PC-3 (cell line): Measurements from ENCODE around the gene HUWE1. TPM values are rescaled to one million over a fixed set of nuclear protein-coding genes. Genes with fewer than 3 reads are reported as not detected.
"Not testable (repeated sequence)": the region's sequence is repeated elsewhere in the genome, so short reads cannot be mapped to it uniquely, and the experiment has no call there.

ENCODE experiments used
- ATAC-seq: fragments of 200-7000 bp; cut with Tn5 transposase; 2 replicates; pipeline ENCODE4 v1.9.1; 2020; ENCODE audit warnings: mild to moderate bottlenecking, moderate library complexity
- BruUV-seq: library from RNA; stranded (reverse); fragments of 400-500 nt; replicated peaks from 2 replicates; lab custom pipeline; 2021; lab: Mats Ljungman, UMichigan
- CTCF ChIA-PET: fragments of 300-600 bp; sonication (Branson Sonifier 250); formaldehyde crosslinking; loops from one replicate; lab custom pipeline; 2022; ENCODE audit warnings: antibody characterized with exemption; lab: Charles Lee
- POLR2A ChIA-PET: fragments of 300-600 bp; sonication (Branson Sonifier 250); formaldehyde crosslinking; loops from one replicate; lab custom pipeline; 2022; ENCODE audit warnings: antibody characterized with exemption; ENCODE audit not compliant: unreplicated experiment; lab: Charles Lee
- DNase-seq: peaks from one replicate; pipeline ENCODE4 v3.0.0-alpha.2; 2015
- H2AFZ ChIP-seq: fragments of 300-600 bp; sonication (generic); 2 replicates; pipeline ENCODE4 v1.6.0; 2016; ENCODE audit warnings: antibody characterized with exemption, low read length
- H3F3A ChIP-seq: fragments of 300-600 bp; sonication (generic); one replicate; pipeline ENCODE4 v1.6.0; 2017; ENCODE audit warnings: antibody characterized with exemption, low read length, control low read depth, mild to moderate bottlenecking; ENCODE audit not compliant: unreplicated experiment
- H3K27ac ChIP-seq: fragments of 300-600 bp; sonication (generic); 2 replicates; pipeline ENCODE4 v1.5.1; 2016; ENCODE audit warnings: mild to moderate bottlenecking, low read length
- H3K27me3 ChIP-seq: fragments of 300-600 bp; sonication (generic); 2 replicates; pipeline ENCODE4 v1.6.1; 2016; ENCODE audit warnings: low read length, mixed read lengths
- H3K36me3 ChIP-seq: fragments of 300-600 bp; sonication (generic); 2 replicates; pipeline ENCODE4 v1.6.1; 2016; ENCODE audit warnings: low read depth, mixed run types, low read length, mixed read lengths
- H3K4me1 ChIP-seq: fragments of 300-600 bp; sonication (generic); 2 replicates; pipeline ENCODE4 v1.5.1; 2016; ENCODE audit warnings: low read length; ENCODE audit not compliant: insufficient read depth
- H3K4me2 ChIP-seq: fragments of 300-600 bp; sonication (generic); 2 replicates; pipeline ENCODE4 v1.6.0; 2016; ENCODE audit warnings: low read length
- H3K4me3 ChIP-seq: fragments of 300-600 bp; sonication (generic); 2 replicates; pipeline ENCODE4 v1.5.1; 2016; ENCODE audit warnings: mild to moderate bottlenecking, low read length, mixed read lengths
- H3K79me2 ChIP-seq: fragments of 300-600 bp; sonication (generic); 2 replicates; pipeline ENCODE4 v1.6.1; 2017; ENCODE audit warnings: low read length, mixed read lengths
- H3K9ac ChIP-seq: fragments of 300-600 bp; sonication (generic); 2 replicates; pipeline ENCODE4 v1.6.0; 2016; ENCODE audit warnings: mild to moderate bottlenecking, low read length
- H3K9me2 ChIP-seq: fragments of 300-600 bp; sonication (generic); replicated peaks from 2 replicates; pipeline ENCODE4 v1.6.1; 2016; ENCODE audit warnings: mixed run types, low read length, mixed read lengths
- H3K9me3 ChIP-seq: fragments of 300-600 bp; sonication (generic); 2 replicates; pipeline ENCODE4 v1.6.1; 2016; ENCODE audit warnings: low read length, mixed read lengths
- H4K20me1 ChIP-seq: fragments of 300-600 bp; sonication (generic); 2 replicates; pipeline ENCODE4 v1.6.1; 2016; ENCODE audit warnings: low read length, mixed read lengths
- EZH2 ChIP-seq: fragments of 300-600 bp; sonication (generic); IDR thresholded peaks from one replicate; pipeline ENCODE4 v1.6.1; 2017; ENCODE audit warnings: antibody characterized with exemption, mild to moderate bottlenecking, low read length; ENCODE audit not compliant: unreplicated experiment
- EZH2phosphoT487 ChIP-seq: fragments of 300-600 bp; sonication (generic); IDR thresholded peaks from 2 replicates; pipeline ENCODE4 v1.6.1; 2018; ENCODE audit warnings: mild to moderate bottlenecking, antibody characterized with exemption, low read length, borderline replicate concordance
- intact Hi-C: fragments of 100-400 bp; cut with micrococcal nuclease; formaldehyde crosslinking; loops from 2 replicates; pipeline ENCODE4 v1.9.0; 2023
- total RNA-seq: library from RNA; depleted of rRNA; stranded (reverse); fragments of >200 nt; gene quantifications from 2 replicates; pipeline ENCODE4 v1.2.3, GENCODE V29; 2014
- TF ChIP-seq, protein P1 (sequence below): fragments of 300-600 bp; sonication (generic); conservative IDR thresholded peaks from 2 replicates; pipeline ENCODE4 v1.5.1; 2017; ENCODE audit warnings: antibody characterized with exemption, low read depth, mild to moderate bottlenecking, low read length

The HUWE1 gene
- total RNA-seq, 1 experiment from 2014 or later, result 206 TPM

GRCh38 chrX:53723381-53723780, 36.9 kb upstream of the HUWE1 start:
- no peak for ATAC-seq
- CTCF ChIA-PET, result no interaction called here
- Histone ChIP-seq H3K9me2 (no peaks in the 10 kb centered on the region), H3K4me3 (no peak overlapping the region), H3K79me2 (no peaks in the 10 kb centered on the region), H2AFZ (no peak overlapping the region), H3K27me3 (no peaks in the 10 kb centered on the region), H3K36me3 (no peaks in the 10 kb centered on the region), H3F3A (no peaks in the 10 kb centered on the region), H3K4me2 (no peak overlapping the region), H4K20me1 (no peaks in the 10 kb centered on the region), H3K9me3 (no peaks in the 10 kb centered on the region), H3K27ac (no peak overlapping the region), H3K9ac (no peak overlapping the region), H3K4me1 (peaks cover 19% of the 10 kb centered on the region)
- BruUV-seq, result no TSS peak
- no peak for DNase-seq
- intact Hi-C loops, result no loop called here
- TF ChIP-seq, protein P1, sequence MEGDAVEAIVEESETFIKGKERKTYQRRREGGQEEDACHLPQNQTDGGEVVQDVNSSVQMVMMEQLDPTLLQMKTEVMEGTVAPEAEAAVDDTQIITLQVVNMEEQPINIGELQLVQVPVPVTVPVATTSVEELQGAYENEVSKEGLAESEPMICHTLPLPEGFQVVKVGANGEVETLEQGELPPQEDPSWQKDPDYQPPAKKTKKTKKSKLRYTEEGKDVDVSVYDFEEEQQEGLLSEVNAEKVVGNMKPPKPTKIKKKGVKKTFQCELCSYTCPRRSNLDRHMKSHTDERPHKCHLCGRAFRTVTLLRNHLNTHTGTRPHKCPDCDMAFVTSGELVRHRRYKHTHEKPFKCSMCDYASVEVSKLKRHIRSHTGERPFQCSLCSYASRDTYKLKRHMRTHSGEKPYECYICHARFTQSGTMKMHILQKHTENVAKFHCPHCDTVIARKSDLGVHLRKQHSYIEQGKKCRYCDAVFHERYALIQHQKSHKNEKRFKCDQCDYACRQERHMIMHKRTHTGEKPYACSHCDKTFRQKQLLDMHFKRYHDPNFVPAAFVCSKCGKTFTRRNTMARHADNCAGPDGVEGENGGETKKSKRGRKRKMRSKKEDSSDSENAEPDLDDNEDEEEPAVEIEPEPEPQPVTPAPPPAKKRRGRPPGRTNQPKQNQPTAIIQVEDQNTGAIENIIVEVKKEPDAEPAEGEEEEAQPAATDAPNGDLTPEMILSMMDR, result no peak
- TF ChIP-seq EZH2 (no peak), EZH2phosphoT487 (no peak)
- POLR2A ChIA-PET, result no interaction called here

DNA sequence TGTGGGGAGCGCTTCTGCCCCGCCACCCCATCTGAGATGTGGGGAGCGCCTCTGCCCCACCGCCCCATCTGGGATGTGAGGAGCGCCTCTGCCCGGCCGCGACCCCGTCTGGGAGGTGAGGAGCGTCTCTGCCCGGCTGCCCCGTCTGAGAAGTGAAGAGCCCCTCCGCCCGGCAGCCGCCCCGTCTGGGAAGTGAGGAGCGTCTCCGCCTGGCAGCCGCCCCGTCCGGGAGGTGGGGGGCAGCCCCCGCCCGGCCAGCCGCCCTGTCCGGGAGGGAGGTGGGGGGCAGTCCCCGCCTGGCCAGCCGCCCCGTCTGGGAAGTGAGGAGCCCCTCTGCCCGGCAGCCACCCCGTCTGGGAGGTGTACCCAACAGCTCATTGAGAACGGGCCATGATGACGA, 35.1 kb upstream of the HUWE1 start:
- H3K36me3 ChIP-seq, H3K9me3 ChIP-seq, H3K79me2 ChIP-seq, H3K27ac ChIP-seq, H3K9ac ChIP-seq, ATAC-seq, H2AFZ ChIP-seq, H3K4me3 ChIP-seq, H3K27me3 ChIP-seq, DNase-seq, BruUV-seq, intact Hi-C loops, H3K4me2 ChIP-seq, POLR2A ChIA-PET, H4K20me1 ChIP-seq, H3K9me2 ChIP-seq, CTCF ChIA-PET, H3F3A ChIP-seq: not testable (repeated sequence)
- peaks cover 24% of the 10 kb centered on the region for H3K4me1 ChIP-seq

DNA sequence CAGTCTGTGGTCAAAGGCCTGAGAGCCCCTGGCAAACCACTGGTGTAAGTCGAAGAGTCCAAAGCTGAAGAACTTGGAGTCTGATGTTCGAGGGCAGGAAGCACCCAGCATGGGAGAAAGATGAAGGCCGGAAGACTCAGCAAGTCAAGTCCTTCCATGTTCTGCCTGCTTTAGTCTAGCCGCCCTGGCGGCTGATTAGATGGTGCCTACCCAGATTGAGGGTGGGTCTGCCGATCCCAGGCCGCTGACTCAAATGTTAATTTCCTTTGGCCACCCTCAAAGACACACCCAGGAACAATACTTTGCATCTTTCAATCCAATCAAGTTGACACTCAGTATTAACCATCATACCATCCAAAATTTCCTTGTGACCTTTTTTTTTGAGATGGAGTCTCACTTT, 33.1 kb upstream of the HUWE1 start:
- H3K27ac ChIP-seq, result peak overlapping the region; percentile 40
- BruUV-seq, H3K9ac ChIP-seq, H3K4me2 ChIP-seq, H3K9me2 ChIP-seq, intact Hi-C loops, H3K9me3 ChIP-seq, H3K4me3 ChIP-seq, H4K20me1 ChIP-seq, H3K36me3 ChIP-seq, H3F3A ChIP-seq, H3K27me3 ChIP-seq, H3K79me2 ChIP-seq, CTCF ChIA-PET, H2AFZ ChIP-seq, ATAC-seq, DNase-seq, POLR2A ChIA-PET: not testable (repeated sequence)
- peaks cover 39% of the 10 kb centered on the region for H3K4me1 ChIP-seq

- no peak overlapping the region for H3K4me2 ChIP-seq
- no peaks in the 10 kb centered on the region for H3K27me3 ChIP-seq
- H3K36me3 ChIP-seq, result no peaks in the 10 kb centered on the region
- DNase-seq (peak; percentile 28), ATAC-seq (no peak)
- H3K9me3 ChIP-seq, result no peaks in the 10 kb centered on the region
- no peaks in the 10 kb centered on the region for H4K20me1 ChIP-seq
- H3K79me2 ChIP-seq, result no peaks in the 10 kb centered on the region
- peak overlapping the region; percentile 9; the same call in 1 of the 2 replicates for H3K27ac ChIP-seq
- H3K4me3 ChIP-seq, result no peak overlapping the region
- H3K9ac ChIP-seq, result no peak overlapping the region
- no peaks in the 10 kb centered on the region for H3K9me2 ChIP-seq
- H3K4me1 ChIP-seq, result peaks cover 54% of the 10 kb centered on the region
- POLR2A ChIA-PET, result no interaction called here
- CTCF ChIA-PET, result no interaction called here
- BruUV-seq, result no TSS peak
- no peak for TF ChIP-seq EZH2
- TF ChIP-seq, protein P1, result no peak
- TF ChIP-seq EZH2phosphoT487, result no peak
- no peak overlapping the region for H2AFZ ChIP-seq
- intact Hi-C loops, result no loop called here
- H3F3A ChIP-seq, result peaks cover 4% of the 10 kb centered on the region
Measured at GRCh38 chrX:53718073-53718472, 31.6 kb upstream of the HUWE1 start.
